Ishikawa (cell line): ENCODE measurements around the gene LMTK2.

Source experiments
- CEBPB ChIP-seq: IDR thresholded peaks from 2 replicates; pipeline ENCODE4 v1.6.1; 2012
- CREB1 ChIP-seq: IDR thresholded peaks from 2 replicates; pipeline ENCODE4 v1.6.1; 2012; ENCODE audit warnings: low read depth
- EP300 ChIP-seq: IDR thresholded peaks from 2 replicates; pipeline ENCODE4 v1.6.1; 2012; ENCODE audit warnings: borderline replicate concordance
- RAD21 ChIP-seq: IDR thresholded peaks from 2 replicates; pipeline ENCODE4 v1.6.1; 2012; ENCODE audit warnings: low read depth
- TAF1 ChIP-seq: IDR thresholded peaks from 2 replicates; pipeline ENCODE4 v1.6.1; 2012; ENCODE audit warnings: low read depth, mild to moderate bottlenecking
- TEAD4 ChIP-seq: IDR thresholded peaks from 2 replicates; pipeline ENCODE4 v1.6.1; 2012
- YY1 ChIP-seq: IDR thresholded peaks from 2 replicates; pipeline ENCODE4 v1.6.1; 2012; ENCODE audit warnings: low read depth
- ZBTB7A ChIP-seq: IDR thresholded peaks from 2 replicates; pipeline ENCODE4 v1.6.1; 2012; ENCODE audit warnings: low read depth
- TF ChIP-seq, protein P1 (sequence below): IDR thresholded peaks from 2 replicates; pipeline ENCODE4 v1.6.1; 2012; ENCODE audit warnings: low read depth, mild to moderate bottlenecking

DNA sequence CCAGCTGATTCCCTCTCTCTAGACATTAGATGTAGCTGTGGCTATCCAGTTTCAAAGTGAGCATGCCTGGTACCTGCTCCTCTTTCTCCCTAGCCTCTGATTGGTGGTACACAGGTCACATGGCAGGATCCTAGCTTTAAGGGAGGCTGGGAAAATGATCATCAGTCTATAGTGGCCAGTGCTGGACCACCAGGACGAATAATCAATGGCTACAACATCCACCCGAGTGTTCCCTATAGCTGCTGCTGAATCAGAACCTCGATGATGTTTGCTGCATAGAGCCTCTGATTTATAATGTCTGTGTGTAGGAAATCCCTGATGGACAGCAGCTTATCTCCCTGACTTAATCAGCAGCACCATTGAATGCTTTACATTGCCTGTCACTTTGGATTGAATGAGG, 28.9 kb upstream of the LMTK2 start:
- TF ChIP-seq CEBPB (no peak), TAF1 (no peak), ZBTB7A (no peak), RAD21 (no peak), TEAD4 (no peak), EP300 (no peak), CREB1 (no peak), YY1 (no peak)
- TF ChIP-seq, protein P1, sequence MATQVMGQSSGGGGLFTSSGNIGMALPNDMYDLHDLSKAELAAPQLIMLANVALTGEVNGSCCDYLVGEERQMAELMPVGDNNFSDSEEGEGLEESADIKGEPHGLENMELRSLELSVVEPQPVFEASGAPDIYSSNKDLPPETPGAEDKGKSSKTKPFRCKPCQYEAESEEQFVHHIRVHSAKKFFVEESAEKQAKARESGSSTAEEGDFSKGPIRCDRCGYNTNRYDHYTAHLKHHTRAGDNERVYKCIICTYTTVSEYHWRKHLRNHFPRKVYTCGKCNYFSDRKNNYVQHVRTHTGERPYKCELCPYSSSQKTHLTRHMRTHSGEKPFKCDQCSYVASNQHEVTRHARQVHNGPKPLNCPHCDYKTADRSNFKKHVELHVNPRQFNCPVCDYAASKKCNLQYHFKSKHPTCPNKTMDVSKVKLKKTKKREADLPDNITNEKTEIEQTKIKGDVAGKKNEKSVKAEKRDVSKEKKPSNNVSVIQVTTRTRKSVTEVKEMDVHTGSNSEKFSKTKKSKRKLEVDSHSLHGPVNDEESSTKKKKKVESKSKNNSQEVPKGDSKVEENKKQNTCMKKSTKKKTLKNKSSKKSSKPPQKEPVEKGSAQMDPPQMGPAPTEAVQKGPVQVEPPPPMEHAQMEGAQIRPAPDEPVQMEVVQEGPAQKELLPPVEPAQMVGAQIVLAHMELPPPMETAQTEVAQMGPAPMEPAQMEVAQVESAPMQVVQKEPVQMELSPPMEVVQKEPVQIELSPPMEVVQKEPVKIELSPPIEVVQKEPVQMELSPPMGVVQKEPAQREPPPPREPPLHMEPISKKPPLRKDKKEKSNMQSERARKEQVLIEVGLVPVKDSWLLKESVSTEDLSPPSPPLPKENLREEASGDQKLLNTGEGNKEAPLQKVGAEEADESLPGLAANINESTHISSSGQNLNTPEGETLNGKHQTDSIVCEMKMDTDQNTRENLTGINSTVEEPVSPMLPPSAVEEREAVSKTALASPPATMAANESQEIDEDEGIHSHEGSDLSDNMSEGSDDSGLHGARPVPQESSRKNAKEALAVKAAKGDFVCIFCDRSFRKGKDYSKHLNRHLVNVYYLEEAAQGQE, result no peak
